Measurements from ENCODE around the gene ATP5MC2. TPM values are rescaled to one million over a fixed set of nuclear protein-coding genes. Genes with fewer than 3 reads are reported as not detected.
"Not testable (repeated sequence)": the region's sequence is repeated elsewhere in the genome, so short reads cannot be mapped to it uniquely, and the experiment has no call there.

Gene ATP5MC2
- total and polyA plus RNA-seq, 7 experiments from 2014 or later, result 237 to 659 (median 287) TPM

GRCh38 chr12:53652366-53652765 lies 23.5 kb downstream of the ATP5MC2 start:
- no peaks in the 10 kb centered on the region for H3K9me3 Mint-ChIP-seq
- intact Hi-C loops (cut with micrococcal nuclease), result no loop called here
- POLR2A ChIA-PET, result no interaction called here

DNA sequence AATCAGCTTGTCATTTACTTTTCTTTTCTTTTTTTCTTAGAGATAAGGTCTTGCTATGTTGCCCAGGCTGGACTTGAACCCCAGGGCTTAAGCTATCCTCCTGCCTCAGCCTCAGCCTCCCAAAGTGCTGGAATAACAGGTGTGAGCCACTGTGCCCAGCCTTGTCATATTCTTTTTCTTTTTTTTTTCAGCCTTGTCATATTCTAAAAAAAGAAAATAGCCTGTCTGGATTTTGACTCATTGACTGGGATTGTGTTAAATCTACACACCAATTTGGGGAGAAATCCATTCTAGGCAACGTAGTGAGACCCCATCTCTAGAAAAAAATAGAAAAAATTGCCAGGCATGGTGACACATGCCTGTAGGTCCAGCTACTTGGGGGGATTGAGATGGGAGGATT lies 24.1 kb downstream of the ATP5MC2 start:
- ATAC-seq (no peak), DNase-seq (no peak)
- Mint-ChIP-seq H3K27ac (no peak overlapping the region), H3K4me1 (no peaks in the 10 kb centered on the region), H3K9me3 (no peaks in the 10 kb centered on the region), H3K4me3 (no peak overlapping the region), H3K36me3 (peaks cover 0 to under 1% (median 0%) of the 10 kb centered on the region in 5 donors), H3K27me3 (no peaks in the 10 kb centered on the region)
- no peak overlapping the region for H3K27ac ChIP-seq (ENCODE audit: low read depth, low read length)
- no peaks in the 10 kb centered on the region for H3K4me1 ChIP-seq (ENCODE audit: control insufficient read depth in 2 of 2, insufficient read depth in 2 of 2, low read length in 2 of 2)
- POLR2A ChIA-PET, result no interaction called here
- CTCF ChIA-PET, result interaction anchor here (0.6 kb wide), 1 partner anchor 590 kb away, joined by 5 read pairs; no protein-coding TSS in a partner anchor
- H3K9me3 ChIP-seq (ENCODE audit: control insufficient read depth in 2 of 3, low read length in 3 of 3), result no peaks in the 10 kb centered on the region
- no peak overlapping the region for H3K4me3 ChIP-seq (ENCODE audit: low read length)
- intact Hi-C loops (cut with micrococcal nuclease), result no loop called here
- H3K36me3 ChIP-seq (ENCODE audit: control insufficient read depth in 2 of 3, insufficient read depth in 3 of 3, low read length in 3 of 3), result no peaks in the 10 kb centered on the region
- H3K27me3 ChIP-seq (ENCODE audit: control insufficient read depth in 2 of 2, insufficient read depth in 2 of 2, low read length in 2 of 2), result no peaks in the 10 kb centered on the region

More at GRCh38 chr12:53652366-53652765, 23.5 kb downstream of the ATP5MC2 start:
- H3K27me3 ChIP-seq (ENCODE audit: control insufficient read depth in 2 of 2, insufficient read depth in 2 of 2, low read length in 2 of 2), result no peaks in the 10 kb centered on the region
- H3K4me1 ChIP-seq (ENCODE audit: control insufficient read depth in 2 of 2, insufficient read depth in 2 of 2, low read length in 2 of 2), result no peaks in the 10 kb centered on the region
- no peaks in the 10 kb centered on the region for H3K36me3 ChIP-seq (ENCODE audit: control insufficient read depth in 2 of 3, insufficient read depth in 3 of 3, low read length in 3 of 3)
- H3K27me3 Mint-ChIP-seq, result no peaks in the 10 kb centered on the region
- no peak overlapping the region for H3K4me3 Mint-ChIP-seq
- H3K4me1 Mint-ChIP-seq, result no peaks in the 10 kb centered on the region
- no peak for DNase-seq
- H3K4me3 ChIP-seq (ENCODE audit: low read length), result no peak overlapping the region
- H3K36me3 Mint-ChIP-seq, result peaks cover 0 to 4% (median 0%) of the 10 kb centered on the region in 5 donors
- no peak for ATAC-seq
- H3K27ac ChIP-seq (ENCODE audit: low read depth, low read length), result no peak overlapping the region
- no peaks in the 10 kb centered on the region for H3K9me3 ChIP-seq (ENCODE audit: control insufficient read depth in 2 of 3, low read length in 3 of 3)
- CTCF ChIA-PET, result interaction anchor here (0.6 kb wide), 1 partner anchor 590 kb away, joined by 5 read pairs; no protein-coding TSS in a partner anchor
- no peak overlapping the region for H3K27ac Mint-ChIP-seq

DNA sequence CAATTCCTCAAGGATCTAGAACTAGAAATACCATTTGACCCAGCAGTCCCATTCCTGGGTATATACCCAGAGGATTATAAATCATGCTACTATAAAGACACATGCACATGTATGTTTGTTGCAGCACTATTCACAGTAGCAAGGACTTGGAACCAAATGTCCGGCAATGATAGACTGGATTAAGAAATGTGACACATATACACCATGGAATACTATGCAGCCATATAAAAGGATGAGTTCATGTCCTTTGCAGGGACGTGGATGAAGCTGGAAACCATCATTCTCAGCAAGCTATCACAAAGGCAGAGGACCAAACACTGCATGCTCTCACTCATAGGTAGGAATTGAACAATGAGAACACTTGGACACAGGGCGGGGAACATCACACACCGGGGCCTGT lies 29.6 kb downstream of the ATP5MC2 start:
- H3K36me3 ChIP-seq (ENCODE audit: control insufficient read depth in 2 of 3, insufficient read depth in 3 of 3, low read length in 3 of 3); H3K4me1 ChIP-seq (ENCODE audit: control insufficient read depth in 2 of 2, insufficient read depth in 2 of 2, low read length in 2 of 2); H3K36me3 Mint-ChIP-seq; H3K4me3 Mint-ChIP-seq; ATAC-seq; H3K27ac ChIP-seq (ENCODE audit: low read depth, low read length); POLR2A ChIA-PET; H3K9me3 ChIP-seq (ENCODE audit: control insufficient read depth in 2 of 3, low read length in 3 of 3); DNase-seq; CTCF ChIA-PET; intact Hi-C loops (cut with micrococcal nuclease); H3K4me3 ChIP-seq (ENCODE audit: low read length); H3K27me3 ChIP-seq (ENCODE audit: control insufficient read depth in 2 of 2, insufficient read depth in 2 of 2, low read length in 2 of 2); H3K9me3 Mint-ChIP-seq; H3K27me3 Mint-ChIP-seq; H3K27ac Mint-ChIP-seq; H3K4me1 Mint-ChIP-seq: not testable (repeated sequence)

- DNase-seq, result no peak
- Mint-ChIP-seq H3K27me3 (peaks cover 0 to 7% (median 0%) of the 10 kb centered on the region in 5 donors), H3K36me3 (peaks cover 0 to 7% (median 0%) of the 10 kb centered on the region in 5 donors), H3K4me3 (no peak overlapping the region), H3K27ac (no peak overlapping the region), H3K4me1 (peaks cover 0 to 3% (median 0%) of the 10 kb centered on the region in 7 donors), H3K9me3 (peaks cover 0 to 2% (median 0%) of the 10 kb centered on the region in 11 donors)
- H3K9me3 ChIP-seq (ENCODE audit: control insufficient read depth in 2 of 3, low read length in 3 of 3), result no peaks in the 10 kb centered on the region
- intact Hi-C loops (cut with micrococcal nuclease), result no loop called here
- no peak overlapping the region for H3K4me3 ChIP-seq (ENCODE audit: low read length)
- H3K27me3 ChIP-seq (ENCODE audit: control insufficient read depth in 2 of 2, insufficient read depth in 2 of 2, low read length in 2 of 2), result no peaks in the 10 kb centered on the region
- H3K4me1 ChIP-seq (ENCODE audit: control insufficient read depth in 2 of 2, insufficient read depth in 2 of 2, low read length in 2 of 2), result no peaks in the 10 kb centered on the region
- no peak for ATAC-seq
- CTCF ChIA-PET, result interaction anchor here (0.6 kb wide), 1 partner anchor 31 kb away, joined by 4 read pairs; the partner anchor contains the start of gene ATP5MC2
- no peak overlapping the region for H3K27ac ChIP-seq (ENCODE audit: low read depth, low read length)
- H3K36me3 ChIP-seq (ENCODE audit: control insufficient read depth in 2 of 3, insufficient read depth in 3 of 3, low read length in 3 of 3), result no peaks in the 10 kb centered on the region
- POLR2A ChIA-PET, result no interaction called here
These were observed 30.7 kb downstream of the ATP5MC2 start for GRCh38 chr12:53645165-53645564.

- ATAC-seq (no peak), DNase-seq (no peak)
- H3K27ac Mint-ChIP-seq, result no peak overlapping the region
- H3K4me1 Mint-ChIP-seq, result peaks cover 0 to 6% (median 0%) of the 10 kb centered on the region in 7 donors
- H3K9me3 Mint-ChIP-seq, result peaks cover 0 to 2% (median 0%) of the 10 kb centered on the region in 11 donors
- no peak overlapping the region for H3K4me3 Mint-ChIP-seq
- no peak overlapping the region for H3K4me3 ChIP-seq (ENCODE audit: low read length)
- ChIA-PET POLR2A (no interaction called here), CTCF (no interaction called here)
- no peaks in the 10 kb centered on the region for H3K27me3 ChIP-seq (ENCODE audit: control insufficient read depth in 2 of 2, insufficient read depth in 2 of 2, low read length in 2 of 2)
- H3K9me3 ChIP-seq (ENCODE audit: control insufficient read depth in 2 of 3, low read length in 3 of 3), result no peaks in the 10 kb centered on the region
- intact Hi-C loops (cut with micrococcal nuclease), result no loop called here
- H3K27ac ChIP-seq (ENCODE audit: low read depth, low read length), result no peak overlapping the region
- no peaks in the 10 kb centered on the region for H3K4me1 ChIP-seq (ENCODE audit: control insufficient read depth in 2 of 2, insufficient read depth in 2 of 2, low read length in 2 of 2)
- peaks cover 0 to 9% (median 0%) of the 10 kb centered on the region in 5 donors for H3K27me3 Mint-ChIP-seq
- H3K36me3 ChIP-seq (ENCODE audit: control insufficient read depth in 2 of 3, insufficient read depth in 3 of 3, low read length in 3 of 3), result no peaks in the 10 kb centered on the region
- peaks cover 0 to 7% (median 0%) of the 10 kb centered on the region in 5 donors for H3K36me3 Mint-ChIP-seq
These were observed 31.8 kb downstream of the ATP5MC2 start for GRCh38 chr12:53644133-53644532.

GRCh38 chr12:53643232-53643979 lies 32.5 kb downstream of the ATP5MC2 start:
- no peak overlapping the region for H3K27ac ChIP-seq (ENCODE audit: low read depth, low read length)
- intact Hi-C loops (cut with micrococcal nuclease), result no loop called here
- no peaks in the 10 kb centered on the region for H3K4me1 ChIP-seq (ENCODE audit: control insufficient read depth in 2 of 2, insufficient read depth in 2 of 2, low read length in 2 of 2)
- H3K4me3 ChIP-seq (ENCODE audit: low read length), result no peak overlapping the region
- ATAC-seq (no peak), DNase-seq (no peak)
- Mint-ChIP-seq H3K4me1 (peaks cover 0 to 7% (median 0%) of the 10 kb centered on the region in 7 donors), H3K27ac (no peak overlapping the region), H3K4me3 (no peak overlapping the region), H3K9me3 (peaks cover 0 to 2% (median 0%) of the 10 kb centered on the region in 11 donors), H3K27me3 (peaks cover 0 to 9% (median 0%) of the 10 kb centered on the region in 5 donors), H3K36me3 (peaks cover 0 to 7% (median 0%) of the 10 kb centered on the region in 5 donors)
- CTCF ChIA-PET, result interaction anchor here (0.6 kb wide), 1 partner anchor 97 kb away, joined by 7 read pairs; no protein-coding TSS in a partner anchor
- POLR2A ChIA-PET, result interaction anchor here (0.6 kb wide), 1 partner anchor 21 kb away, joined by 3 read pairs; no protein-coding TSS in a partner anchor
- no peaks in the 10 kb centered on the region for H3K36me3 ChIP-seq (ENCODE audit: control insufficient read depth in 2 of 3, insufficient read depth in 3 of 3, low read length in 3 of 3)
- H3K9me3 ChIP-seq (ENCODE audit: control insufficient read depth in 2 of 3, low read length in 3 of 3), result no peaks in the 10 kb centered on the region
- no peaks in the 10 kb centered on the region for H3K27me3 ChIP-seq (ENCODE audit: control insufficient read depth in 2 of 2, insufficient read depth in 2 of 2, low read length in 2 of 2)

DNA sequence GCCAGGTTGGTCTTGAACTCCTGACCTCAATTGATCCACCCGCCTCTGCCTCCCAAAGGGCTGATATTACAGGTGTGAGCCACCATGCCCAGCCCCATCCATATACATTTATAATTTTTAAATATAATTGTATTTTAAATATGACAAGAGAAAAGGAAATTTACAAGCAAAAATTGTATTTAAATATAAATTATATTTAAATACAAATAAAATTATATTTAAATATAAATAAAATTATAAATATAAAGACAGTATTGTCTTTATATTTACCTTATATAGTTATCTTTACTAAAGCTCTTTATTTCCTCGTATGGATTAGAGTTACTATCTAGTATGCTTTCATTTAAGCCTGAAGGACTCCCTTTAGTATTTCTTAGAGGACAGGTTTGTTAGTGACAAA lies 37.8 kb downstream of the ATP5MC2 start:
- no peak for ATAC-seq
- no peak for DNase-seq
- H3K4me1 Mint-ChIP-seq, result peaks cover 0 to 7% (median 0%) of the 10 kb centered on the region in 7 donors
- Histone ChIP-seq H3K36me3 (ENCODE audit: control insufficient read depth in 2 of 3, insufficient read depth in 3 of 3, low read length in 3 of 3) (no peaks in the 10 kb centered on the region), H3K27me3 (ENCODE audit: control insufficient read depth in 2 of 2, insufficient read depth in 2 of 2, low read length in 2 of 2) (no peaks in the 10 kb centered on the region), H3K9me3 (ENCODE audit: control insufficient read depth in 2 of 3, low read length in 3 of 3) (no peaks in the 10 kb centered on the region), H3K4me1 (ENCODE audit: control insufficient read depth in 2 of 2, insufficient read depth in 2 of 2, low read length in 2 of 2) (no peaks in the 10 kb centered on the region), H3K27ac (ENCODE audit: low read depth, low read length) (no peak overlapping the region), H3K4me3 (ENCODE audit: low read length) (no peak overlapping the region)
- CTCF ChIA-PET, result no interaction called here
- peaks cover 0 to 7% (median 0%) of the 10 kb centered on the region in 5 donors for H3K36me3 Mint-ChIP-seq
- H3K4me3 Mint-ChIP-seq, result no peak overlapping the region
- intact Hi-C loops (cut with micrococcal nuclease), result no loop called here
- no peaks in the 10 kb centered on the region for H3K9me3 Mint-ChIP-seq
- POLR2A ChIA-PET, result no interaction called here
- no peak overlapping the region for H3K27ac Mint-ChIP-seq
- peaks cover 0 to 4% (median 0%) of the 10 kb centered on the region in 5 donors for H3K27me3 Mint-ChIP-seq
